SKM-1 treated with dmso at 0.1 percent for 144 hours (cell line): ENCODE measurements around the gene CSRNP2.

Experiments used
- DNase-seq: peaks from one replicate; lab custom pipeline; 2025; ENCODE audit not compliant: unreplicated experiment; lab: John Stamatoyannopoulos, UW

Gene CSRNP2, protein sequence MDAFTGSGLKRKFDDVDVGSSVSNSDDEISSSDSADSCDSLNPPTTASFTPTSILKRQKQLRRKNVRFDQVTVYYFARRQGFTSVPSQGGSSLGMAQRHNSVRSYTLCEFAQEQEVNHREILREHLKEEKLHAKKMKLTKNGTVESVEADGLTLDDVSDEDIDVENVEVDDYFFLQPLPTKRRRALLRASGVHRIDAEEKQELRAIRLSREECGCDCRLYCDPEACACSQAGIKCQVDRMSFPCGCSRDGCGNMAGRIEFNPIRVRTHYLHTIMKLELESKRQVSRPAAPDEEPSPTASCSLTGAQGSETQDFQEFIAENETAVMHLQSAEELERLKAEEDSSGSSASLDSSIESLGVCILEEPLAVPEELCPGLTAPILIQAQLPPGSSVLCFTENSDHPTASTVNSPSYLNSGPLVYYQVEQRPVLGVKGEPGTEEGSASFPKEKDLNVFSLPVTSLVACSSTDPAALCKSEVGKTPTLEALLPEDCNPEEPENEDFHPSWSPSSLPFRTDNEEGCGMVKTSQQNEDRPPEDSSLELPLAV

GRCh38 chr12:51083126-51083833, at the start of gene CSRNP2:
Gene CSRNP2, minus strand, starts transcription at chr12:51083596. Its CDS starts 7,035 bp downstream, at chr12:51076561.
- DNase-seq = peak; percentile 73

DNA sequence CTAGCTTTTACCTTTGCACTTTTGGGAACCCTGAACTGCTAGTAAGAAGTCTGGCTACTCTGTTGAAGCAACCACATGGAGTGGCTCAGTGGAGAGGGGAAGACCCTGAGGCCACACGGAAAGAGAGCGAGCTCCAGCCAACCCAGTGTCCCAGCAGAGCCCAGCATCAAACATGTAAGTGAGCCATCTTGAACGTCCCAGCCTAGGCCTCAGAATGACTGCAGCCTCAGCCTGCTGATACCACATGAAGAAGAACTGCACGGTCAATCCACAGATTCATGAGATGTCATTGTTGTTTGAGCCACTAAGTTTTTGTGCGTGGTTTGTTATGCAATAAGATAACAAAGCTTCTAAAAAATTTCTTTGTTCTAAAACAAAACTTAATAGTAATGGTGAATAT, 49.3 kb upstream of the CSRNP2 start:
- no peak for DNase-seq

DNA sequence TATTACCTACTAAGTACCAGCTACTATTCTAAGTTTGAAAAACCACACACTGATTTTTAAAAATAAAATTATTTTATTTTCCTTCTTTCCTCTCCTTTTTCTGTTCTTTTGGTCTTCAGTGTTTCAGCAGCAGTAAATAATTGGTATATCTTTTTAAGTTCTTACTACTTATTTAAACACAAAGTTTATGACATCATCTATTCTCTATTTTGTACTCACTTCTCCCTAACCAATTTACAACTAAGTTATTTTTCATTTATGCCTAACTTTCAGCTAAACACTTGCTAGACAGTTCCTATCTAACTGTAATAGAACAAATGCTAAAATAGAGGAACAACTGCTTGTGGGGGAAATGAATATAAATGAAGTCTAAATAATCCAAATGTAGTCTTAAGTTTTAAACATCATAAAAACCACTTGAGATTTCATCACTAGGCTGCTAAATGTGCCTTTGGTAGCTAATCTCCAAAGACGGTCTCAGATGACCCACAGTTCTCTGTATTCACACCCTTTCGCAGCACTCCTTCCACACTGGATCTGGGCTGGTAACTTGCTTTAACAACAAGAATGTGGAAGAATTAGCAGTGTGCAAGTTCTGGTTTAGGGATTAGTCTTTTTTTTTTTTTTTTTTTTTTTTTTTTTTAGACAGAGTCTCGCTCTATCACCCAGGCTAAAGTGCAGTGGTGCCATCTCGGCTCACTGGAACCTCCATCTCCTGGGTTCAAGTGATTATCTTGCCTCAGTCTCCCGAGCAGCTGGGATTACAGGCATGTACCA, 48.5 kb upstream of the CSRNP2 start:
- no peak for DNase-seq

DNA sequence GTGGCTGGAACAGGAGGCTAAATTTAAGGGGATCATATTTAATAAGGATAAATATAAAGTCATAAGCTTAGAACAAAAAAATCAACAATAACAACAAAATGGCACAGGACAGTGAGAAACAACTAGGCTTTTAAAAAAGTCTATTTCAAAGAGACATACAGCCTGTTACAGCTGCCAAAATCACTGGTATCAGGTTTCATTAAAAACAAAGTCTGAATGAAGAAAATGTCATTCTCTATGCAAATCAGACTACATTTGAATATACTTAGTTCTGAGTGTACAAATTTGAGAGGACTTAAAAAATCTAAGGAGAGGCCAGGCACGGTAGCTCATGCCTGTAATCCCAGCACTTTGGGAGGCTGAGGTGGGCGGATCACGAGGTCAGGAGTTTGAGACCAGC, 45.5 kb upstream of the CSRNP2 start:
- no peak for DNase-seq

- DNase-seq = no peak
These were observed 43.8 kb upstream of the CSRNP2 start for GRCh38 chr12:51127050-51127729.

DNA sequence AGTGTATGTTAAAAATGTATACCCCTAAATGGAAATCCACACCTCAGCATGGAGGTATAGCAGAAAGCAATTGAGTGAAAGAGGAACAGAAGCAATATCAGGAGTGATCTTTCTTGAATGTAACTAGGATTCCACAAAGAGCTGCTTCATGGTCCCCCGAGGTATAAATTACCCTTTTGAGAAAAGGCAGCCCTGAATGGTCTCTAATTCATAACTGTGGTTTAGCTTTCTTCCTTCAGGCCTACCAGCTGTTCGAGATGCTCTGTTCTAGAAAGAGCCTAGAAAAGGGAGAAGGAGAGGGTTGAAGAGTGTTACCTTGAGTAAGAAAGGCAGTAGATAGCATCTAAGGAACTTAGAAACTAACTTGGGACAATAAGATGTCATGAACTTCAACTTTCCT, 42.9 kb upstream of the CSRNP2 start:
- DNase-seq = no peak

DNA sequence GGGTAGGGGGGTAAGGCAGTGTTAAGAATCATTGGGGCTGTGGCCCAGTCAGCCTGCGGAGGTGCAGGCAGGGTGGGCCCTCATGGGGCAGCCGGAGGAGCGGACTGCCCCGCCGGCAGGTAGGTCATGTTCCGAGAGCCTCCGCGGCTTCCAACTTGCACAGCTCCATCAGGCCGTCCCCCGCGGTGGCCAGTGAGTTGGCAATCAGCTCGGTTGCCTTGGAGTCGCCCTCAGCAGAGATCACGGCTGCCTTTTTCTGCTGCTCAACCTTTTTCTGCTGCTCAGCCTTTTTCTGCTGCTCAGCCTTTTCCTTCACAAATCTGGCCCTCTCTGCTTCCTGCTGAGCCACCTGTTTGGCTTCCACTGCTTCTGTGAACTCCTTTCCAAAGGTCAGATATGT, 41.1 kb upstream of the CSRNP2 start:
- no peak for DNase-seq

DNA sequence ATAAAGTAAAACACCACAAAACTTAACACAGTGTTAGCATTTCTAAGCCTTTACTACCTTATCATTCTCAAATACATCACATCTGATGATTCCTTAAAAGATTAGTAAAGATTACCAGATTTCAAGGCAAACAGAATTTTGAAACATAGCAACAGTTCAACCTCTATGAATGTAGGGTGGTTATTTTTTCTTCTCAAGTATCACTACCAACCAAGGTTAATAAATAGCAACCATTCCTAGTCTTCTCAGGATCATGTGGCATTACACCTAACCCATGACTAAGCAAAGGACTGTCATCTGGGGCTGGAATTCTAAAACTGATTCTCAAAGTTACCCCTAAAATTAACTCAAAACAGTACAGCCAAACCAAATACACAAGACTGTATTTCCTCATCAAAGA, 39.4 kb upstream of the CSRNP2 start:
- no peak for DNase-seq

- DNase-seq = no peak
These were observed 35.3 kb upstream of the CSRNP2 start for GRCh38 chr12:51118706-51119105.

DNA sequence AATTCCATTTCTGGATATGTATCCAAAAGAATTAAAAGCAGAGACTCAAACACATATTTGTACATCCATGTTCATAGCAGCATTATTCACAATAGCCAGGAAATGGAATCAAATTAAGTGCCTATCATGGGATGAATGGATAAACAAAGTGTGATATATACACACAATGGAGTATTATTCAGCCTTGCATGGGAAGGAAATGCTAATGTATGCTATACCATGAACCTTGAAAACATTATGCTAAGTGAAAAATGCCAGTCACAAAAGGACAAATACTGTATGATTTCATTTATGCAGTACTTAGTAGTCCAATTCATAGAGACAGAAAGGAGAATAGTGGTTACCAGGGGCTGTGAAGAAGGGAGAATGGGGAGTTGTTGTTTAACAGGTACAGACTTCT, 32.1 kb upstream of the CSRNP2 start:
- no peak for DNase-seq

DNA sequence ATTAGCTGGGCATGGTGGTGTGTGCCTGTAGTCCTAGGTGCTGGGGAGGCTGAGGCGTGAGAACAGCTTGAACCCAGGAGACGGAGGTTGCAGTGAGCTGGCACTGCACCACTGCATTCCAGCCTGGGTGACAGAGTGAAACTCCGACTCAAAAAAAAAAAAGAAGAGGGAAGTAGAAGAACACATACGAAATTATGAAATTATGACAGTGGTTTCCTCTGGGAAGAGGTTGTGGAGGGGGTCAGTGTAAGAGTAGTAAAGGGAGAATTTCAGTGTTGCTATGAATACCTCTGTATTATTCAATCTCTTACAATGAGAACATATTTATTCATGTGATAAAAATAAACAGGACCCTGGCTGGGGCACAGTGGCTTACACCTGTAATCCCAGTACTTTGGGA, 24.7 kb upstream of the CSRNP2 start:
- peak; percentile 3 for DNase-seq

GRCh38 chr12:51103977-51104376, 20.6 kb upstream of the CSRNP2 start:
- DNase-seq = no peak

DNA sequence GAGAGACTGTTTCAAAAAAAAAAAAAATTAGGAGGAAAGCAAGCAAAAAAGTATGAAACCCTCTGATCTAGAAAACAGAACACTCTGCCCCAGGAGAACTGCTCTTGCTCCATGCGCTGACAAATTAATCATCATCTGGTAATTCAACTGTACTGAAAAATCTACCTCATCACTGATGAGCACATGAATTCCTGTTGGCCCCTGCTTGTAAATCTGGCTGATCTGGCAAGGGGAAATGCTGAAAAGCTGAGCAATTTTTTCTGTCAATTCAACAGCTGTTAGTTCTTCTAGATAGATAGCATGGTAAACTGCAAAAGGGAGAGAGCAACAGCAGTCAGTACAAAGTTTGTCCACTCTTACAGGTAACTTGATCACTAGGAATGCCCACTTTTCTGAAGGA, 15.2 kb upstream of the CSRNP2 start:
- DNase-seq = no peak

- no peak for DNase-seq
These were observed 7.4 kb upstream of the CSRNP2 start for GRCh38 chr12:51090705-51091229.

GRCh38 chr12:51087818-51088217, 4.4 kb upstream of the CSRNP2 start:
- DNase-seq = no peak

- no peak for DNase-seq
These were observed 3.5 kb upstream of the CSRNP2 start for GRCh38 chr12:51086933-51087332.

DNA sequence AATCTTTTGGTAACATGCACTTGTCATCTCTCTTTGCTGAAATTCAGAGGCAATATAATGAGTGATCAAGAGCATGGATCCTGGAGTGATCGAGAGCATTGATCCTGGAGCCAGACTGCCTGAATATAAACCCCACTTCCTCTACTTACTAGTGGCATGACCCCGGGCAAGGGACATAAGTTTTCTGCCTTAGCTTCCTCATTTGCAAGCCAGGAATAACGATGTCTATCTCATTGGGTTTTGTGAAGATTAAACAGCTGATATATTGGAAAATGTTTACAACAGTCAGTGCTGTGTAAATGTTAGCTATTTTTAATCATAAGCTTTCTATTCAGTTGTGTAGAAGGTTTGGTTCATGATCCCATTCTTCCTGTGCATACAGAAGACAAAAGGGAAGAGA, 2.4 kb upstream of the CSRNP2 start:
- peak; percentile 29 for DNase-seq

GRCh38 chr12:51082561-51083125, 753 bp downstream of the CSRNP2 start:
- DNase-seq = no peak

GRCh38 chr12:51081421-51081820, 2.0 kb downstream of the CSRNP2 start:
- DNase-seq = no peak

- no peak for DNase-seq
These were observed 3.3 kb downstream of the CSRNP2 start for GRCh38 chr12:51080136-51080535.
